Astrocyte of the spinal cord (primary cell): Measurements from ENCODE around the gene MMP13.
"Not testable (repeated sequence)": the region's sequence is repeated elsewhere in the genome, so short reads cannot be mapped to it uniquely, and the experiment has no call there.

Source experiments
- DNase-seq: peaks from one replicate; pipeline ENCODE4 v3.0.0; 2011; ENCODE audit warnings: low read depth, low spot score
- H3K4me3 ChIP-seq: 2 replicates; pipeline ENCODE4 v1.5.1; 2011; ENCODE audit warnings: low read depth, mild to moderate bottlenecking, low read length, moderate library complexity
- in situ Hi-C: cut with HindIII; loops from 2 replicates; pipeline ENCODE4 v1.10.0; 2017; ENCODE audit warnings: low sequenced_read_pairs
- TF ChIP-seq, protein P1 (sequence below): IDR thresholded peaks from 2 replicates; pipeline ENCODE4 v1.5.1; 2012; ENCODE audit warnings: low read depth, mild to moderate bottlenecking, low read length, inconsistent platforms

Gene MMP13

DNA sequence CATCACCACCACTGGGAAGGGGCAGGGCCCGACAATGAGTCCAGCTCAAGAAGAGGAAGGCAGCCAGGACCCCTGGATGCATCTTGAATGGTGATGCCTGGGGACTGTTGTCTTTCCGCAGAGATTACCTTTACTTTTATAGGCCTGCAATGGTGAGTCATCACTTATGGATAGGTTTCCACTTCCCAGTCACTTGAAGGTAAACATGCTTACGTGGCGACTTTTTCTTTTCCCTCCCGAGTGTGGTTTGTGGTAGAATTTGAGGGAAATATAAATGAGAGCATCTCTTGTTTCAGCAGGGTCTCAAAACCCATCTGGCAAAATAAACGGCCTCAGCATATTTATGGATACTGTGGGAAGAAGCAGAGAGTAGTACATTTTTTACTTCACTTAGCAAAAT lies at the start of gene MMP13:
Gene MMP13 (minus strand): TSS at position 109 of the 400 bp plus-strand sequence. CDS start 27 bp downstream, at position 82.
- DNase-seq: peak; percentile 70
- TF ChIP-seq, protein P1, sequence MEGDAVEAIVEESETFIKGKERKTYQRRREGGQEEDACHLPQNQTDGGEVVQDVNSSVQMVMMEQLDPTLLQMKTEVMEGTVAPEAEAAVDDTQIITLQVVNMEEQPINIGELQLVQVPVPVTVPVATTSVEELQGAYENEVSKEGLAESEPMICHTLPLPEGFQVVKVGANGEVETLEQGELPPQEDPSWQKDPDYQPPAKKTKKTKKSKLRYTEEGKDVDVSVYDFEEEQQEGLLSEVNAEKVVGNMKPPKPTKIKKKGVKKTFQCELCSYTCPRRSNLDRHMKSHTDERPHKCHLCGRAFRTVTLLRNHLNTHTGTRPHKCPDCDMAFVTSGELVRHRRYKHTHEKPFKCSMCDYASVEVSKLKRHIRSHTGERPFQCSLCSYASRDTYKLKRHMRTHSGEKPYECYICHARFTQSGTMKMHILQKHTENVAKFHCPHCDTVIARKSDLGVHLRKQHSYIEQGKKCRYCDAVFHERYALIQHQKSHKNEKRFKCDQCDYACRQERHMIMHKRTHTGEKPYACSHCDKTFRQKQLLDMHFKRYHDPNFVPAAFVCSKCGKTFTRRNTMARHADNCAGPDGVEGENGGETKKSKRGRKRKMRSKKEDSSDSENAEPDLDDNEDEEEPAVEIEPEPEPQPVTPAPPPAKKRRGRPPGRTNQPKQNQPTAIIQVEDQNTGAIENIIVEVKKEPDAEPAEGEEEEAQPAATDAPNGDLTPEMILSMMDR: no peak
- in situ Hi-C loops: no loop called here
- H3K4me3 ChIP-seq: no peak within 1 kb of the TSS

DNA sequence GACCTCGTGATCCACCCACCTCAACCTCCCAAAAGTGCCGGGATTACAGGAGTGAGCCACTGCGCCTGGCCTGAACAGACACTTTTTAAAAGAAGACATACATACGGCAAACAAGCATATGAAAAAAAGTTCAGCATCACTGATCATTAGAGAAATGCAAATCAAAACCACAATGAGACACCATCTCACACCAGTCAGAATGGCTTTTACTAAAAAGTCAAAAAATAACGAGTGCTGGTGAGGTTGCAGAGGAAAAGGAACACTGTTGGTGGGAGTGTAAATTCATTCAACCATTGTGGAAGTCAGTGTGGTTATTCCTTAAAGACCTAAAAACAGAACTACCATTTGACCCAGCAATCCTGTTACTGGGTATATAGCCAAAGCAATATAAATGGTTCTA lies 48.7 kb upstream of the MMP13 start:
- in situ Hi-C loops, DNase-seq, H3K4me3 ChIP-seq: not testable (repeated sequence)

DNA sequence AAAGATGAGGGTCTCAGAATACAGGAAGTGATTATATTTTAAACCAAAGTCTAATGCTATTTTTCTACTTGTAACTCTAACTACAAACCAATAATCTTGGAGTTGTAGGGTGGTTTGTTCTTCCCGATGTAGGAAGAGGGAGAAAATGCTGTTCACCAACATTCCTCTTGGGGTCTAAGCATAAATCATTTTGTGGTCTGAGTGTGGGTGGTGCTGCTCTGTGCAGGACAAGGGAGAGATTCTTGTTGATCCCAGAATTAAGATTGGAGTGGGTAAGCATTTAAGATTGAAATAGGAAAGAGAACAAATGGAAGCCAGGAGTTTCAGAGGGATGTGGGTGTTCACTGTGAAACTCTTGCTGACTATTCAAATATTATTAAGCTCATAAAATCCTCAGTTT lies 38.6 kb upstream of the MMP13 start:
- peak; percentile 45 for DNase-seq
- in situ Hi-C loops: no loop called here
- TF ChIP-seq, protein P1: no peak
- H3K4me3 ChIP-seq: no peak overlapping the region

DNA sequence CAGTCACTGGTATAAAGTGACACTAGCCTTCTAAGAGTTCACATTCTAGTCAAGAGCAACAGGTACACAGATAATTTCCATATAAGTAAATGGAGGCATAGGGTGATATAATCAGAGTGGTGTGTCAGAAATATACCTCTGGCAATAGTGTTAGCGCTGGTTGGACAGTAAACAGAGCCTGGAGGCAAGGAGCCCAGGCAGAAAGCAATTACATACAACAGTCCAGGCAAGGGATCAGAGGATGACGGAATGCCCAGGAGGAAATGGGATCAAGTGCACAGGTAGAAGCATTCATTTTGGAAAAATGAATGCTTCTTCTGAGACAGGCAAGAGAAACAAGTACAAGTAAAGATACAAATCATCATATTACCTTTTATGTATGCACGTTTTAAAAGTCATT lies 36.2 kb upstream of the MMP13 start:
- no peak overlapping the region for H3K4me3 ChIP-seq
- in situ Hi-C loops: no loop called here
- no peak for DNase-seq
- TF ChIP-seq, protein P1: no peak

DNA sequence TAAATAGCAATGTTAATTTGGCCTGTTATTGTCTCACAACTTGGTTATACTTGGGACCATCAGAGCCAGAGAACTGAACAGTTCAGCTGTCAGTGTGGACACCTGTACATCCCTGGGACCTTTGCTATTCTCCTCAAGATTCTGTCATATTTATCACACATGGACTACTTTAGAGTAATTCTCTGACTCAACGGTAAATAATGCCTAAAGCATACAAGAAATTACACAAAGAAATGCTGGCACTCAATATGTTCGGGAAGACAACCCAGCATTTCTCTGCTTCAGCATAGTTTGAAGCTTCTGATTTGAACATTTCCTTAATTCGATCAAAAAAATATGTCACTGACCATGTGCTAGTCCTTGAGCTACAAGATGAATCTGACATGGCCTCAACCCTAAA lies 34.6 kb upstream of the MMP13 start:
- TF ChIP-seq, protein P1: no peak
- in situ Hi-C loops: no loop called here
- DNase-seq: no peak

DNA sequence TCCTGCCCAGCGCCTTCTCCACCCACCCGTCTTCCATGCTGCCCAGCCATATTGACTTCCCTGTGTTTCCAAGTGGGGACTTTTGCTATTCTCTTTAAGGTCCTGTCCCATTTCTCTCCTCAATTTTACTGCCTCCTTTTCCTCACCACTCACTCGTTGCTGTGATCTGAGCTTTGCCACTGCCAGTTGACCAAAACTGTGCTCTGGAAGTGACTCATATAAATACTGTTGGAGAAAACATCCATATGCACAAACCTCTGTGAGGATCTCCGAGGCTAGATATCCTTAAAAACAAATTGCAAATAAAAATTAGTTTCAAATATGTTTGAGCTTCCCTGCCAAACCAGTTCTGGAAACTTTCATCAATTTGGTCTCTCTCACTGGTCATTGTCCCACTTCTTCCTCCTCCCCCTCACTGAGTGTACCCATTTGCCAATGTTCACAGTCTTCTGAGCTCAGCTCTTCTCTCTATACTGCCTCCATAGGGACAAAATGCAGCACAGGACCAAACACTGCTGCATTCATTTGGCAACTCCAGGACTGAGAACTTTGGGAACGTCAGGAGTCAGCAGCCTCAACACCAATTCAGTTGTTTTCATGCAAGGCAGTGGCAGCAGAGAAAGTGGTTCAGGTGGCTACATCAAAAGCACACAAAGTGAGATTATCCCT lies 34.0 kb upstream of the MMP13 start:
- H3K4me3 ChIP-seq: no peak overlapping the region
- TF ChIP-seq, protein P1: no peak
- in situ Hi-C loops: no loop called here
- peak; percentile 42 for DNase-seq

More for the DNA sequence above, 34.6 kb upstream of the MMP13 start:
- H3K4me3 ChIP-seq: no peak overlapping the region

DNA sequence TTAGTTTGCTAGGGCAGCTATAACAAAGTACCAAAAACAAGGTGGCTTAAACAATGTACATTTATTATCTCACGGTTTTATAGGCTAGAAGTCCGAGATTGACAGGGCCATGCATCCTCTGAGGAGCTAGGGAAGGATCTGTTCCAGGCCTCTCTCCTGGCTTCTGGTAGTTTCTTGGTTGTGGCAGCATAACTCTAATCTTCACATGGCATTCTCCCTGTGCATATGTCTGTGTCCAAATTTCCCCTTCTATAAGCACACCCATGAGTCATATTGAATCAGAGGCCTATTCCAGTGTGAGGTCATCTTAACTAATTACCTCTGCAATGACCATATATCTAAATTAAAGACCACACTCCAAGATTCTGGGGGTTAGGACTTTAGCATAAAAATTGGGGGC lies 31.3 kb upstream of the MMP13 start:
- TF ChIP-seq, protein P1: no peak

More for the DNA sequence above, 31.3 kb upstream of the MMP13 start:
- in situ Hi-C loops: no loop called here
- peak; percentile 54 for DNase-seq
- no peak overlapping the region for H3K4me3 ChIP-seq
